ENCODE data around the gene CRX. TPM values are rescaled to one million over a fixed set of nuclear protein-coding genes. Genes with fewer than 3 reads are reported as not detected.
"Not testable (repeated sequence)": the region's sequence is repeated elsewhere in the genome, so short reads cannot be mapped to it uniquely, and the experiment has no call there.

Gene CRX
- not detected for polyA plus RNA-seq (2012; ENCODE audit: missing spikeins)

DNA sequence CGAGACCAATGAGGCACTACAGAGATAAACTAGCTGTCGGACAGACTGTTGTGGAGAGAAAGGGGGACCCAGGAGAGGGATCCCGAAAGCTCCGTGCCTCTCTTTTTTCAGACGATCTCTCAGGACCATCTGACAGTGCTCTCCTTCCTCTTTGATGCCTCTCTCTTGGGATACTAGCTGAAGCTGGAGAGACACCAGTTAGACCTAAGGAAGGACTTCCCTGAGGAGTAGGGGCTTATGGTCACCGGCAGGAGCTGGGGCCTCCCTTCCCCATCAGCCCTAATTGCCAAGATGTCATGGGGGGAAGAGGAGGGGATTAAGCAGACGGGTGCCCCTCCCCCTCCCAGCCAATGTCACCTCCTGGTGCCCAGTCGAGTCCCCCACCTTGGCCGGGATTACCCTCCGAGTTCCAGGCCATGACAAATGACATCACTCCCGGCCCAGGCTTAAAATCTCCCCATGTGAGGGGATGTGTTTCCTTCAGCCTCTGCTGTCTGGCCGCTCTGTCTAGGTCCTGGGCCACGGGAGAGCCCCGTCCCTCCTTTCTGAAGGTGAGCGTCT is at the start of gene CRX:
TSS of gene CRX (plus strand) at position 478 of the 561 bp plus-strand sequence. CDS start 12,507 bp downstream, outside the sequence.
- FAIRE-seq (no peak), DNase-seq (ENCODE audit: insufficient read length) (no peak)
- no peak for TF ChIP-seq TAF1 (IDR thresholded peaks at IDR 0.05; ENCODE audit: borderline replicate concordance, low read depth, low read length)
- TF ChIP-seq POLR2A (IDR thresholded peaks at IDR 0.05; ENCODE audit: low read depth, low read length) = no peak
- no peak for TF ChIP-seq POLR2AphosphoS5 (IDR thresholded peaks at IDR 0.05; ENCODE audit: low read depth, low read length)

DNA sequence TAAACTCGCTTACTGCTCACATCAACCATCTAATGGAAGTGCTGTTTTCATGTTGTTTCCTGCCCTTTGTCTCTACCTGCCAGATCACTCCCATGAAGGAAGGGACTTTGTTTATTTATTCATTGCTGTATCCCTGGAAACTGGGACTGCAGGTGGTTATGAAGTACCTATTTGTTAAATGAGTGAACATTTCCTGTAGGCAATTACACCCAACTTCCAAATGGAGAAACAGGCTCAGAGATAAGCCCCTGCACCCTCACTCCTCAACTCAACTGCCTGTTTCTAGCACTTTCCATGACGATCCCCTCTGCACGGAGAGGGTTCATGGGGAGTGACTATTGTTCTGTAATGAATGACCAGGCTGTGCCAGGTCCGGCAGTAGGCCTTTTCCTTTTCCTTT is 45.2 kb upstream of the CRX start:
- FAIRE-seq (no peak), DNase-seq (ENCODE audit: insufficient read length) (no peak)
- TF ChIP-seq POLR2AphosphoS5 (IDR thresholded peaks at IDR 0.05; ENCODE audit: low read depth, low read length) (no peak), TAF1 (IDR thresholded peaks at IDR 0.05; ENCODE audit: borderline replicate concordance, low read depth, low read length) (no peak), POLR2A (IDR thresholded peaks at IDR 0.05; ENCODE audit: low read depth, low read length) (no peak)

DNA sequence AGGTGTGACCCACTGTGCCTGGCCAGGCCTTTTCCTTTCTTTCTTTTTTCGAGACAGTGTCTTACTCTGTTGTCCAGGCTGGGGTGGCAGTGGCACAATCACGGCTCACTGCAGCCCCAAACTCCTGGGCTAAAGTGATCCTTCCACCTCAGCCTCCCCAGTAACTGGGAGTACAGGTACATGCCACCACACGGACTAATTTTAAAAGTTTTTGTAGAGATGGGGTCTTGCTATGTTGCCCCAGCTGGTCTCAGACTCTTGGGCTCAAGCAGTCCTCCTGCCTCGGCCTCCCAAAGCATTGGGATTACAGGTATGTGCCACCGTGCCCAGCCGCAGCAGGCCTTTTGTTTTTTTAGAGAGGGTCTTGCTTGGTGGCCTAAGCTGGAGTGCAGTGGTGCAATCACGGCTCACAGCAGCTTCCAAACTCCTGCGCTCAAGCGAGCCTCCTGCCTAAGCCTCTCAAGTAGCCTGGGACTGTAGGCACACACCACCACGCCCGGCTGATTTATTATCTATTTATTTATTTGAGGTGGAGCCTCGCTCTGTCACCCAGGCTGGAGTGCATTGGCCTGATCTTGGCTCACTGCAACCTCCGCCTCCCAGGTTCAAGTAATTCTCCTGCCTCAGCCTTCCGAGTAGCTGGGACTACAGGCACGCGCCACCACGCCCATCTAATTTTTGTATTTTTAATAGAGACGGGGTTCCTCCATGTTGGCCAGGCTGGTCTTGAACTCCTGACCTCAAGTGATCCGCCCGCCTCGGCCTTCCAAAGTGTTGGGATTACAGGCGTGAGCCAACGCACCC is 44.3 kb upstream of the CRX start:
- DNase-seq (ENCODE audit: insufficient read length); FAIRE-seq: not testable (repeated sequence)

DNA sequence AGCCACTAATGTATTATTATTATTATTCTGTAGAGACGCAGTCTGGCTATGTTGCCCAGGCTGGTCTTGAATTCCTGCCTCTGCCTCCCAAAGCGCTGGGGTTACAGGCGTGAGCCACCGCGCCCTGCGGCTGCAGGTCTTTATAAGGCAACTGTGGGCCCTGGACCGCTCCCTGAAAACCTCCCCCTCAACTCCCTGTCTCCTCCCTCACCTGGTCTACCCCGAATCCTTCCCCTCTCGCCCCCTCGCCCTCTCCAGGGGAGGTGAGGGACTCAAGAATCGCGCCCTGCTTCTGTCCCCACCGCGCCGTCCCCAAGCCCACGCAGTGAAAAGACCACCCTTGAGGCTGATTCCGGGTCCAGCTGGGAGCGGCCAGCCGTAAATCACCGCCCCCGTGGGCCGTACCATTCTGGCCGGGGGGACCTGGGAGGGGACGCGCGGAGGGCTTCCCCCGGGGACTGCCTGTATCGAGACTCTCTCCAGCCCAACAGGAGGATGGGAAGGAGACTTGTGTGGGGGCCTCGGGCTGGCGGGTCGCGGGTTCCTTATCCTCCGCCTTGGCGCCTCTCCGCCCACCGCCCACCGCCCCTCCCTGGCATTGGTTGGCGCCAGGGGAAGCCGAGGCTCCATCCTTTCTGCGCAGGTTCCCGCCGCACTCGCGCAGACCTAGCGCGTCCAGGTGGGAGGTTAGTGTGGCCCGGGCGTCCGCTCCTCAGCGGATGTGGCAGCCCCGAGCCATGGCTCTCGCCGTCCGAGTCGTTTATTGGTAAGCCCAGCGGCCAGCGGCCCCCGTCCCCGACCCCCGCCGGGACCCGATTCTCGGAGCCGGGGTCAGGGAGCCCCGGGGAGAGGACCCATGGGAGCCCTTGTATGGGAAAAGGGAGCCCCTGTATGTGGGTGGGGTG is 43.4 kb upstream of the CRX start, which contains the start of gene SELENOW:
TSS of gene SELENOW (plus strand) at position 655 of the 905 bp plus-strand sequence. CDS start at position 738, 83 bp downstream.
- DNase-seq (ENCODE audit: insufficient read length) (peak; percentile 97), FAIRE-seq (peak; percentile 98)
- peak; percentile 90 for TF ChIP-seq POLR2AphosphoS5 (IDR thresholded peaks at IDR 0.05; ENCODE audit: low read depth, low read length)
- TF ChIP-seq POLR2A (IDR thresholded peaks at IDR 0.05; ENCODE audit: low read depth, low read length) = peak; percentile 97
- TF ChIP-seq TAF1 (IDR thresholded peaks at IDR 0.05; ENCODE audit: borderline replicate concordance, low read depth, low read length) = peak; percentile 86

DNA sequence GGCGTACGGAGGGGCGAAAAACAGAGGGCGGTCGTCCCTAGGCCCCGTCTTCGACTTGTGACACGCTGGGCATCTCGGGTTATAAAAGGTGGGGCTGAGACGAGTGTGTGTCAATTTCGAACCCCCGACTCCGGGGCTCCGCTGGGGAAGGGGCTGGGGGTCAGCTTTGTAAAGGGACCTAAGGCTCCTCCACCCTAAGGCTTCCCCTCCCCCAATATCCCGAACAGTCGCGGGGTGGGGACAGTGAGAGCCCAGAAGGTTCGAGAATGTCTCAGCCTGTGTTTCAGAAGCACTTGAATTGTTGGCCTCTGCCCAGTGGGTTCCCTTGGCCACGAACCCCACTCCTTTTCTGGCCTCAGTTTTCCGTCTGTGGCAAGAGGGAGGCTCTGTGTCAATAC is 42.8 kb upstream of the CRX start:
- no peak for TF ChIP-seq TAF1 (IDR thresholded peaks at IDR 0.05; ENCODE audit: borderline replicate concordance, low read depth, low read length)
- TF ChIP-seq POLR2AphosphoS5 (IDR thresholded peaks at IDR 0.05; ENCODE audit: low read depth, low read length) = no peak
- no peak for TF ChIP-seq POLR2A (IDR thresholded peaks at IDR 0.05; ENCODE audit: low read depth, low read length)
- FAIRE-seq = peak; percentile 42
- DNase-seq (ENCODE audit: insufficient read length) = no peak

DNA sequence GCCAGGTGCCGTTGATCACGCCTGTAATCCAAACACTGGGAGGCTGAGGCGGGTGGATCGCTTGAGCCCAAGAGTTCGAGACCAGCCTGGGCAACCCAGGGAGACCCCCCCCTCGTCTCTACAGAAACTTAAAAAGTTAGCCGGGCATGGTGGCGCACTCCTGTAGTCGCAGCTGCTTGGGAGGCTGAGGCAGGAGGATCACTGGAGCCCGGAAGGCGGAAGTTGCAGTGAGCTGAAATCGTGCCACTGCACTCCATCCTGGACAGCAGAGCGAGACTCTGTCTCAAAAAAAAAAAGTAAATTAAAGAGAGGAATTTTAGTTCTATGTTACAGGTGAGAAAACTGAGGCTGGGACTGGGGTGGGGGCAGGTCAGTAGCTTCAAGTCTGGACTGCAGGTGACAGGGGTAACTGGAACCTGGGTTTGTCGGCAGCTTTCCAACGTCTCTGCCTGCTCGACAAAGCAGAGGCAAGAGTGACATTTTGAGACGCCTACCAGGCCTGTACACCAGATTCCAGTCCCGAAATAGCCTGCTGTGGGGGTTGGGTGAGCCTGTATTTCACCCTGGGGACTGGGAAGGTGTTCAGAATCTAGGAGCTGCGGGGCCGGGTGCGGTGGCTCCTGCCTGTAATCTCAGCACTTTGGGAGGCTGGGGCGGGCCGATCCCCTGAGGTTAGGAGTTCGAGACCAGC is 42.1 kb upstream of the CRX start:
- DNase-seq (ENCODE audit: insufficient read length) = no peak
- no peak for FAIRE-seq
- no peak for TF ChIP-seq TAF1 (IDR thresholded peaks at IDR 0.05; ENCODE audit: borderline replicate concordance, low read depth, low read length)
- no peak for TF ChIP-seq POLR2A (IDR thresholded peaks at IDR 0.05; ENCODE audit: low read depth, low read length)
- TF ChIP-seq POLR2AphosphoS5 (IDR thresholded peaks at IDR 0.05; ENCODE audit: low read depth, low read length) = no peak

DNA sequence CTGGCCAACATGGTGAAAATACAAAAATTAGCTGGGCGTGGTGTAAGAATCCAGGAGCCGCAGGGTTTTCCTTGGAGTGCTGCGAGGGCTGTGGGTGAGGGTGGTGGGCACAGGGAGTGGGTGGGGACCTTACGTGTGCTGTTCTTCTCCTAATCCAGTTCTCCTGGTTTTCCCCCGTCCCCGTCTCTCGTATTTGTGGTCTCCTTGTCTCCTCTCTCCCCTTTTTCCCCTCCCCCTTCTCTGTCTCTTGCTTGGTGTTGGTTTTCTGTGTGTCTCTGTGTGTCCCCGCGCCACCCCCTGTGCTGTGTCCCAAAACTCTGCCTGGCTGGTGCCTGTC is 41.6 kb upstream of the CRX start:
- TF ChIP-seq POLR2A (IDR thresholded peaks at IDR 0.05; ENCODE audit: low read depth, low read length) (no peak), POLR2AphosphoS5 (IDR thresholded peaks at IDR 0.05; ENCODE audit: low read depth, low read length) (no peak), TAF1 (IDR thresholded peaks at IDR 0.05; ENCODE audit: borderline replicate concordance, low read depth, low read length) (no peak)
- DNase-seq (ENCODE audit: insufficient read length) = no peak
- no peak for FAIRE-seq

DNA sequence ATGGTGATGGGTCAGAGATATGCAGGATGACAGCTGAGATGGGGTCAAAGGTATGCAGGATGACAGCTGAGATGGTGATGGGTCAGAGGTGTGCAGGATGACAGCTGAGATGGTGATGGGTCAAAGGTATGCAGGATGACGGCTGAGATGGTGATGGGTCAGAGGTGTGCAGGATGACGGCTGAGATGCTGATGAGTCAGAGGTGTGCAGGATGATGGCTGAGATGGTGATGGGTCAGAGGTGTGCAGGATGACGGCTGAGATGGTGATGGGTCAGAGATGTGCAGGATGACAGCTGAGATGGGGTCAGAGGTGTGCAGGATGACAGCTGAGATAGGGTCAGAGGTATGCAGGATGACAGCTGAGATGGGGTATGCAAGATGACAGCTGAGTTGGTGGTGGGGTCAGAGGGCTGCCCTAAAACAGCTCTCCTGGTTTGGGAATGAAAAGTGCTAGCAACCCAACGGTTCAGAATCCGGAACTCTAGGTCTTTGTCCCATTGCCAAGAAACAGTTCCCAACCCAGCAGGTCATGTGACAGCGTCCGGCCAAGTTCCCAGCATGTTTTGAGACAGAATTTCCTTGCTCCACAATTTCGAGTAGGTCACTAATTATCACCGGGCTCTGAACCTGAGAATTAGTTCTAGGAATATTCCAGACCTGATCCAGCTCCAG is 40.0 kb upstream of the CRX start:
- no peak for TF ChIP-seq TAF1 (IDR thresholded peaks at IDR 0.05; ENCODE audit: borderline replicate concordance, low read depth, low read length)
- TF ChIP-seq POLR2A (IDR thresholded peaks at IDR 0.05; ENCODE audit: low read depth, low read length) = no peak
- TF ChIP-seq POLR2AphosphoS5 (IDR thresholded peaks at IDR 0.05; ENCODE audit: low read depth, low read length) = no peak
- DNase-seq (ENCODE audit: insufficient read length) (no peak), FAIRE-seq (no peak)

DNA sequence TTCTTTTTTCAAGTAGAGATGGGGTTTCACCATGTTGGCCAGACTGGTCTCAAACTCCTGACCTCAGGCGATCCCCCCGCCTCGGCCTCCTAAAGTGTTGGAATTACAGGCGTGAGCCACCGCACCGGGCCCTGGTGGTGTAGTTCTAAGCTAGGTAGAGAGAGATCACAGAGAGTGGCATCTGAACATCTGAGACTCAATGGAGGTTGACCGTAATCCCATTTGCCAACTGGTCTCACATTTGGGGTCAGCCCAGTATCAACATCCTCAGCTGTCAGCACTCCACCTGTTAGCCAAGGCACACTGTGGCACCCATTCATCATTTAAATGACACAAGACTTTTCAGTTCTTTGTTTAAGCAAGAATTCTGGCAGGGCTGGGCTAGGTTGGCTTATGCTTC is 35.2 kb upstream of the CRX start:
- FAIRE-seq (no peak), DNase-seq (ENCODE audit: insufficient read length) (no peak)
- TF ChIP-seq TAF1 (IDR thresholded peaks at IDR 0.05; ENCODE audit: borderline replicate concordance, low read depth, low read length) (no peak), POLR2A (IDR thresholded peaks at IDR 0.05; ENCODE audit: low read depth, low read length) (no peak), POLR2AphosphoS5 (IDR thresholded peaks at IDR 0.05; ENCODE audit: low read depth, low read length) (no peak)

DNA sequence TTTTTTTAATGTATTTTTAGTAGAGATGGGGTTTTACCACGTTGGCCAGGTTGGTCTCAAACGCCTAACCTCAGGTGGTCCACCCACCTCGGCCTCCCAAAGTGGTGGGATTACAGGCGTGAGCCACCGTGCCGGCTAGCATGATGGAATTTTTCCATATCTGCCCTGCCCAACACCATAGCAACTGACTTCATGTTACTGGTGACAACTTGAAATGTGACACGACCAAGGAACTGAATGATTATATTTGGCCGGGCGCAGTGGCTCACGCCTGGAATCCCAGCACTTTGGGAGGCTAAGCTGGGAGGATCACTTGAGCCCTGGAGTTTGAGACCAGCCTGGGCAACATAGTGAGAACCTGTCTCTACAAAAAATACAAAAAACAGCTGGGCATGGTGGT is 34.4 kb upstream of the CRX start:
- not testable (repeated sequence) for FAIRE-seq; DNase-seq (ENCODE audit: insufficient read length)

DNA sequence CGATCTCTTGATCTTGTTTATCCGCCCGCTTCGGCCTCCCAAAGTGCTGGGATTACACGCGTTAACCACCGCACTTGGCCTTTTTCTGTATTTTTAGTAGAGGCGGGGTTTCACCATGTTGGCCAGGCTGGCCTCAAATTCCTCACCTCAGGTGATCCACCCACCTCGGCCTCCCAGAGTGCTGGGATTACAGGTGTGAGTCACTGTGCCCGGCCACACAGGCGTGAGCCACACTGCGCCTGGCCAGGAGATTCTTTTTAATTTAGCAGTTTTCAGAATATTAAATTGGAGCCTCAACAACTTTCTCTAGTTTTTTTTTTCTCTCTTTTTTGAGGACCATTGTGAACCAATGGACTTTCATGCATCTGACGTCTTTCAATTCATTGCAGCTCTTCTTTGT is 31.9 kb upstream of the CRX start:
- not testable (repeated sequence) for DNase-seq (ENCODE audit: insufficient read length); FAIRE-seq

Measured in GM12892 (cell line).